Ammon's horn (tissue), 1 donor: ENCODE results near the gene RAB1B.
"Not testable (repeated sequence)": the region's sequence is repeated elsewhere in the genome, so short reads cannot be mapped to it uniquely, and the experiment has no call there.

Source experiments
- DNase-seq: peaks from one replicate; pipeline ENCODE4 v3.0.0-alpha.2; 2016; ENCODE audit warnings: low spot score

The RAB1B gene

GRCh38 chr11:66267379-66268243 lies 828 bp upstream of the RAB1B start:
- peak; percentile 94 for DNase-seq

GRCh38 chr11:66268952-66269905 lies 790 bp downstream of the RAB1B start:
- no peak for DNase-seq

GRCh38 chr11:66271816-66272215 lies 3.4 kb downstream of the RAB1B start:
- no peak for DNase-seq

- no peak for DNase-seq
Observed at GRCh38 chr11:66272596-66272995, 4.2 kb downstream of the RAB1B start.

GRCh38 chr11:66274219-66274618 lies 5.8 kb downstream of the RAB1B start:
- no peak for DNase-seq

- no peak for DNase-seq
Observed at GRCh38 chr11:66275396-66275795, 7.0 kb downstream of the RAB1B start.

GRCh38 chr11:66275984-66276612 lies 7.7 kb downstream of the RAB1B start:
- no peak for DNase-seq

- DNase-seq: not testable (repeated sequence)
Observed at GRCh38 chr11:66276619-66277018, 8.2 kb downstream of the RAB1B start.

GRCh38 chr11:66277064-66277463 lies 8.6 kb downstream of the RAB1B start:
- DNase-seq: not testable (repeated sequence)

- DNase-seq: no peak
Observed at GRCh38 chr11:66277471-66278362, 9.3 kb downstream of the RAB1B start, which contains the start of gene CNIH2. TSS of gene CNIH2 (plus strand) at chr11:66278175. CDS start at chr11:66278457, 282 bp downstream.

GRCh38 chr11:66278363-66279091 lies 10.1 kb downstream of the RAB1B start:
- DNase-seq: no peak

GRCh38 chr11:66279092-66279734 lies 10.8 kb downstream of the RAB1B start:
- no peak for DNase-seq

GRCh38 chr11:66280428-66280827 lies 12.0 kb downstream of the RAB1B start:
- DNase-seq: peak; percentile 39

GRCh38 chr11:66281001-66281400 lies 12.6 kb downstream of the RAB1B start:
- DNase-seq: no peak

GRCh38 chr11:66281776-66282467 lies 13.5 kb downstream of the RAB1B start:
- no peak for DNase-seq

GRCh38 chr11:66282468-66283455 lies 14.3 kb downstream of the RAB1B start:
- peak; percentile 100 for DNase-seq

GRCh38 chr11:66283461-66284105 lies 15.1 kb downstream of the RAB1B start:
- DNase-seq: no peak
